Activated CD8-positive, alpha-beta memory T cell treated with anti-CD3 and anti-CD28 coated beads for 24 hours (primary cell): ENCODE measurements around the gene COL6A1.

Source experiments
- DNase-seq: peaks from one replicate; pipeline ENCODE4 v3.0.0-alpha.2; 2020

COL6A1 gene

GRCh38 chr21:46050668-46051378 lies 69.3 kb downstream of the COL6A1 start:
- no peak for DNase-seq

GRCh38 chr21:46051379-46051770 lies 69.8 kb downstream of the COL6A1 start:
- DNase-seq, result no peak

- no peak for DNase-seq
Observed at GRCh38 chr21:46051821-46052675, 70.5 kb downstream of the COL6A1 start.

GRCh38 chr21:46052703-46053651 lies 71.4 kb downstream of the COL6A1 start:
- peak; percentile 82 for DNase-seq

- peak; percentile 57 for DNase-seq
Observed at GRCh38 chr21:46054031-46054430, 72.5 kb downstream of the COL6A1 start.

- DNase-seq, result peak; percentile 57
Observed at GRCh38 chr21:46054451-46054881, 72.9 kb downstream of the COL6A1 start.
